Measurements from ENCODE around the gene PHYKPL.

- TF ChIP-seq CTCF (IDR thresholded peaks at IDR 0.05), result no peak
- no peak for TF ChIP-seq POLR2A (IDR thresholded peaks at IDR 0.05)
Observed at GRCh38 chr5:178214160-178214803, 18.3 kb downstream of the PHYKPL start.
